Measurements from ENCODE around the gene AOX1.

The AOX1 gene

DNA sequence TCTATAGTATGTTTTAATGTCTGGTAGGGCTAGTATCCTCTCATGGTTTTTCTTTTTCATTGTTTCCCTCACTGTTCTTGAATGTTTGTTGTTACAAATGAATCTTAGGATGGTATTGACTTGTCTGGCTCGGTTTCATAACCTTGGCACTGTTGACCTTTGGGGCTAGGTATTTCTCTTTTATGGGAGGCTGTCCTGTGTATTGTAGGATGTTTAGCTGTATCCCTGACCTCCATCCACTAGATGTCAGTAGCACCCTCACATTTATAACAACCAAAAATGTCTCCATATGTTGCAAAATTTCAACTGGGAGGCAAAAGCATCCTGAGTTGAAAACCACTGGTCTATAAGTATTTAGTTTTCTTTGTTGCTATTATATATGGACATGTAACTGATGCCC, 7.0 kb upstream of the AOX1 start:
- TF ChIP-seq, protein P1, sequence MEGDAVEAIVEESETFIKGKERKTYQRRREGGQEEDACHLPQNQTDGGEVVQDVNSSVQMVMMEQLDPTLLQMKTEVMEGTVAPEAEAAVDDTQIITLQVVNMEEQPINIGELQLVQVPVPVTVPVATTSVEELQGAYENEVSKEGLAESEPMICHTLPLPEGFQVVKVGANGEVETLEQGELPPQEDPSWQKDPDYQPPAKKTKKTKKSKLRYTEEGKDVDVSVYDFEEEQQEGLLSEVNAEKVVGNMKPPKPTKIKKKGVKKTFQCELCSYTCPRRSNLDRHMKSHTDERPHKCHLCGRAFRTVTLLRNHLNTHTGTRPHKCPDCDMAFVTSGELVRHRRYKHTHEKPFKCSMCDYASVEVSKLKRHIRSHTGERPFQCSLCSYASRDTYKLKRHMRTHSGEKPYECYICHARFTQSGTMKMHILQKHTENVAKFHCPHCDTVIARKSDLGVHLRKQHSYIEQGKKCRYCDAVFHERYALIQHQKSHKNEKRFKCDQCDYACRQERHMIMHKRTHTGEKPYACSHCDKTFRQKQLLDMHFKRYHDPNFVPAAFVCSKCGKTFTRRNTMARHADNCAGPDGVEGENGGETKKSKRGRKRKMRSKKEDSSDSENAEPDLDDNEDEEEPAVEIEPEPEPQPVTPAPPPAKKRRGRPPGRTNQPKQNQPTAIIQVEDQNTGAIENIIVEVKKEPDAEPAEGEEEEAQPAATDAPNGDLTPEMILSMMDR (IDR thresholded peaks at IDR 0.05): peak; percentile 74
- TF ChIP-seq ZFX (IDR thresholded peaks at IDR 0.05; ENCODE audit: borderline replicate concordance): no peak
- H3K27ac ChIP-seq: no peak overlapping the region

DNA sequence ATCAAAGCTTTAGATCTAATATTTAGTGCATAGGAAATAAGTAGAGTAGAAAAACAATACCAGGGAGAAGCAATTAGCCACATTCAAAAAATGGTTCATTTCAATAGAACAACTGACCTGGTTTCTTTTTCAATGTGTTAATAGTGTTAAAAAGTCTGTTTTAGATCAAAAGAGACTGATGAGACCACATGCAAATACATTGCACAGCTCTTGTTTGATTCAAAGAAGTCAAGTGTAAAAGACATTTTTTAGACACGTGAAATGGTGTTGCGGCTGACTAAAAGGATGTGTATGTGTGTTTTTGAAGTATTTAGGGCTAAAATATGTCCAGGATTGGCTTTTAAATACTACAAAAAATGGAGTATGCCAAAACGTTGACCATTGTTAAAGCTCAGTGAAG, 1.2 kb upstream of the AOX1 start:
- no peak overlapping the region for H3K27ac ChIP-seq
- no peak for TF ChIP-seq ZFX (IDR thresholded peaks at IDR 0.05; ENCODE audit: borderline replicate concordance)
- TF ChIP-seq, protein P1 (IDR thresholded peaks at IDR 0.05): no peak

DNA sequence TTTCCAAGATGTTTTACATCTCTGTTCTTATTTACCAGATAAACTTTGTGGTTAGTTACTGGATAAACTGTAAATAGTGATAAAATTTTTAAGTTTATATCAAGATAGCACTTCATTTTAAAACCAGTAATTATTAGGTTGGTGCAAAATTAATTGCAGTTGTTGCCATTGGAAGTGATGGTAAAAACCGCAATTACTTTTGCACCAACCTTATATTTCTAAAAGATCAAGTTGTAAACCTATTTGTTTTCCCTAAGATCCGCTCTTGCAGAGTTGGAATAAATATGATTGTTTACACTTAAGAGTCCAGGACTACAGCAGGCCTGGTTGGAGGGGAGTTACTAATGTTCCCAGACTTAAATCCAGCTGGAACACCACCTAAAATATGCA, 479 bp upstream of the AOX1 start:
- no peak overlapping the region for H3K27ac ChIP-seq
- TF ChIP-seq, protein P1 (IDR thresholded peaks at IDR 0.05): no peak
- no peak for TF ChIP-seq ZFX (IDR thresholded peaks at IDR 0.05; ENCODE audit: borderline replicate concordance)

DNA sequence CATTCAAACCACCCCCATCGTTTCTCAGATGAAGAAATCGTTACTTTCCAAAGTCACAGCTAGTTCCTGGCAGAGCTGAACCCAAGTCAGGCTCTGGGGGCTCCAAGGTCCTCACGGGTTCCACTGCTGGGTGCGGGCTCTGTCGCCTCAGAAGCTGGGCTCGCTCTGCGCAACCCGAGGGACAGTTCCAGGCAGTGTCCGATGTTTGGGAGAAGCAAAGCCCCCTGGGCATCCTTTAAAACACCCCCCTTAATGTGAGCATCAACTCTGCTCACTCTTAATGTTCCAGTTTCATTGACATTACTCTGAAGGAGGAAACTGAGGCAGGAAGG, 796 bp downstream of the AOX1 start:
- TF ChIP-seq, protein P1 (IDR thresholded peaks at IDR 0.05): no peak
- TF ChIP-seq ZFX (IDR thresholded peaks at IDR 0.05; ENCODE audit: borderline replicate concordance): no peak
- no peak overlapping the region for H3K27ac ChIP-seq

DNA sequence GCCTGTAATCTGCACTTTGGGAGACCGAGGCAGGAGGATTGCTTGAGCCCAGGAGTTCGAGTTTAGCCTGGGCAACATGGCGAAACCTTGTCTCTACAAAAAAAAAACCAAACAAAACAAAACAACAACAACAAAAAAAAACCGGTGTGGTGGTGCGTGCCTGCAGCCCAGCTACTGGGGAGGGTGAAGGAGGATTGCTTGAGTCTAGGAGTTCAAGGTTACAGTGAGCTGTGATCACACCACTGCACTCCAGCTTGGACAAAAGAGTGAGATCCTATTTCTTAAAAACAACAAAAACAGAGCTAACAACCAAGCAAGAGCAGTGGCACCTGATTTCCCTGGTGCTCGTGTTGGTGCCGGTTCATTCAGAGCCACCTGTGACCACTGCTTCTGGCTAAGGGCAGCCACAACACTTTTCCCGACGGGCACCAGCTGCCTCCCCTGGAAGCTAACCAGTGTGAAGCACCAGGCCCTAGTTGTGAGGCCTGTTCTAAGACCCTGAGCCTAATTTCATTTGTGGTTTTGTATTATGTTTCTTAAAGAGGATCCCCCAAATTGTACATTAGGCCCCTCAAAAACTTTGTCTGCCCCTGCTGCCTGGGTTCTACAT, 1.3 kb downstream of the AOX1 start:
- TF ChIP-seq ZFX (IDR thresholded peaks at IDR 0.05; ENCODE audit: borderline replicate concordance): no peak
- TF ChIP-seq, protein P1 (IDR thresholded peaks at IDR 0.05): no peak
- peak overlapping the region; percentile 28; the same call in 1 of the 2 replicates for H3K27ac ChIP-seq

DNA sequence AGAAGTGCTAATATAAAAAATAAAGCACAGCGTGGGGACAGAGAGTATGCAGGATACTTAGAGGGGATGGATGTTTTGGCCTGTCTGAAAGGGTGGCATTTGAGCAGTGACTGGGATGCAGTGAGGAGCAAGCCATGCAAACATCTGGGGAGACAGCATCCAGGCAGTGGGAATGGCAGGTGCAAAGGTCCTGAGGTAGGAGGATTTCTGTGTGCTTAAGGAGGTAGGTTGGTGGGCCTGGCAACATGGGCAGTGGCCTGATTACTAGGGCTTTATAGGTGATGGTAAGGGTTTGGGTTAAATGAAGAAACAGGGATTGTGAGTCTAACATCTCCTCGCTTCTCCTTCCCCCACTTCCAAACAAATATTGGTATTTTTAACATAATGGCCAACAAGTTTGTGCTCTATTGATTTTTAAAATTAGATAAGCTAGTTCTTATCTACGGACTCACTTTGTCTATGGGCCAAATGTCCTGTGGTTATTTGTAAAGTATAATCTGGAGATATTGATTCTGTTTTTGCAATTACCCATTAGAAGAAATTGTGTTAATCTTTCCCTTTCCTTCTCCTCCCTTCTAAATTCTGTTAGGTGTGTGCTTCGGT, 2.4 kb downstream of the AOX1 start:
- TF ChIP-seq ZFX (IDR thresholded peaks at IDR 0.05; ENCODE audit: borderline replicate concordance): no peak
- TF ChIP-seq, protein P1 (IDR thresholded peaks at IDR 0.05): no peak

DNA sequence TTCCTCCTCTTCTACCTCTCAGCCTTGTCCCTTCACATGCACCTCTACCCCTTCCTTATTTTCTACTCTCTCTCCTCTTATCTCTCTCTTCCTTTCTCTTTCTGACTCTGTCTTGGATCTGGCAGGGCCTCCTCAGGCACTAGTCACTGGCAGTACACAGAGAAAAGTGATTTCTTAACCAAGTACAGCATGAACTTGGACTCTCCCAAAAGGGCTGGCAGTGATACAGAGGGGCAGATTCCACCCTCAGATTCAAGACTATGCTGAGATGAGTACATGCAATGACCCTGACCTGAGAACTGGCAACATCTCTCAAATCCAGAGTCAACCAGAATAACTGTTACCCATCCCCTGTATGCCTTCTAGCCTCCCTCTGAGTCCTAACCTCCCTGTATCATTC, 4.3 kb downstream of the AOX1 start:
- no peak overlapping the region for H3K27ac ChIP-seq
- TF ChIP-seq, protein P1 (IDR thresholded peaks at IDR 0.05): no peak
- no peak for TF ChIP-seq ZFX (IDR thresholded peaks at IDR 0.05; ENCODE audit: borderline replicate concordance)

More for the DNA sequence above, 2.4 kb downstream of the AOX1 start:
- peak overlapping the region; percentile 28 for H3K27ac ChIP-seq
